SH-SY5Y (cell line): Measurements from ENCODE around the gene CFAP107.

ENCODE experiments used
- GATA2 ChIP-seq: IDR thresholded peaks from 2 replicates; pipeline ENCODE4 v1.6.1; 2011; ENCODE audit warnings: mild to moderate bottlenecking, low read depth, low read length
- GATA3 ChIP-seq: IDR thresholded peaks from 2 replicates; pipeline ENCODE4 v1.6.1; 2011; ENCODE audit warnings: low read depth, mild to moderate bottlenecking, low read length, moderate library complexity

Gene CFAP107

DNA sequence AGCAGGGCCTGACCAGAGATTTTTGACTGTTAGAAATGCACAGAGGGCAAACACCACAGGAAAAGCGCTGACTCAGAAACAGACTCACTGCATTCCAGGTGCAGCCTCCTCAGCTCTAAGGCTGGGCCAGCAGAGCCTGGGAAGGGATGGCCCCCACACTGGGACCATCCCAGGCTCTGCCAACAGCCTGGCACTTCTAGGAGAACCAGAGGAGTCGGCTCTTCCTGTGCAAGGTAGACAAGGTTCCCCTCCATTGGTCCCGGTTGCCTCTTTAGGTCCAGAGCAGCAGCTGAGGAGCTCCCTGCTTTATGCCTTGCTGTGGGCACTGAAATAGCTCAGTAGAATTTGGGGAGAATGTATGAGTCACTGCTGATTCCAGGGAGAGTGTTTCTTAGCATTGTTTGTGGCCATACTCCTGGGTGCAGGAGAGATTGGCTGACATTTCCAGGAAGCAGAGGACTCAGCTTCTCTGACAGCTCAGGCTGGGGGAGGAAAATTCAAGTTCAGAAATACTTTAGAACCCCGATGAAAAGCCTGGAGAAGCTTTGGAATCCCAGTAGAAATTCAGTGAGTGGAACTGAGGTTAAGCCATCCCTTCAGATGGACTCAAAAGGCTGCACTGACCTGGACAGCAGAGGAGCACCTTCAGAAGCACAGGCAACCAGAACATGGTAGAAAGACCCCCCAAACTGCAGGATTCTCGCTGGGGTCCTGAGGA lies 64.8 kb downstream of the CFAP107 start:
- TF ChIP-seq GATA2 (no peak), GATA3 (no peak)

- TF ChIP-seq GATA2, result no peak
- TF ChIP-seq GATA3, result no peak
Measured at GRCh38 chr1:12811409-12811784, 65.4 kb downstream of the CFAP107 start.
